HUES64 (cell line): ENCODE results near the gene SLC10A4.
A peak's percentile ranks its signal among the peaks of the same experiment; 100 is the strongest.

Source experiments
- H3K27ac ChIP-seq: 2 replicates; pipeline ENCODE4 v1.7.0; 2013; ENCODE audit warnings: low read depth, low read length, inconsistent platforms
- H3K27me3 ChIP-seq: 2 replicates; pipeline ENCODE4 v1.6.1; 2013; ENCODE audit warnings: mild to moderate bottlenecking, low read length; ENCODE audit not compliant: insufficient read depth
- H3K36me3 ChIP-seq: 2 replicates; pipeline ENCODE4 v1.6.1; 2013; ENCODE audit warnings: mild to moderate bottlenecking, low read length; ENCODE audit not compliant: insufficient read depth
- H3K4me1 ChIP-seq: 2 replicates; pipeline ENCODE4 v1.6.1; 2013; ENCODE audit warnings: mild to moderate bottlenecking, low read length, moderate library complexity; ENCODE audit not compliant: insufficient read depth
- H3K4me3 ChIP-seq: 2 replicates; pipeline ENCODE4 v1.5.1; 2013; ENCODE audit warnings: mild to moderate bottlenecking, low read length, moderate library complexity
- H3K9ac ChIP-seq: 2 replicates; pipeline ENCODE4 v1.6.1; 2013; ENCODE audit warnings: mild to moderate bottlenecking, low read depth, low read length
- H3K9me3 ChIP-seq: 2 replicates; pipeline ENCODE4 v1.6.1; 2013; ENCODE audit warnings: low read depth, low read length; ENCODE audit not compliant: insufficient read depth
- WGBS: fragments of 150-250, 120-280 bp; methylation state at CpG from one replicate; pipeline ENCODE4 v1.1.7; 2013; ENCODE audit warnings: missing lambda C conversion rate; 5-methylcytosine and 5-hydroxymethylcytosine counted together

Gene SLC10A4

DNA sequence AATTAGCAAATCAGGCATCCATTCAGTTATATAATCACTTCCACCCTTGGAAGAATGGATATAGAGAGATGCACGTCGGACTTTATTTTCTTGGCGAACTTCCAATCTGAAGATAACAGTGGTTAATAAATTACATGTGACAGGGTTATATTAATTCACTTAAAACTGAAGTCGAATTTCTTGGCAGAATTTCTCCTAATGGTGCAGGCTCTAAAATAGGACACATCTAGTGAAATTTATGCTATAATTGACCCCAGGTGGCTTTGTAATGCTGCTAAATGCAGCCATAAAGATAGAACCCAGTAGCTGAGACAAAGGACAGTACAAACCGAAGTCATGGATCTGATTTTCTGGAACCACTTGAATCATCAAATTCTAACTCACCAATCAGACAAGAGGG lies 20.8 kb upstream of the SLC10A4 start:
- H3K36me3 ChIP-seq = no peaks in the 10 kb centered on the region
- H3K9me3 ChIP-seq = no peaks in the 10 kb centered on the region
- 90% methylated on average over 5 of the region's 5 CpGs for WGBS
- H3K4me3 ChIP-seq = no peak overlapping the region
- no peak overlapping the region for H3K9ac ChIP-seq
- H3K27ac ChIP-seq = no peak overlapping the region
- no peaks in the 10 kb centered on the region for H3K27me3 ChIP-seq
- H3K4me1 ChIP-seq = no peaks in the 10 kb centered on the region

DNA sequence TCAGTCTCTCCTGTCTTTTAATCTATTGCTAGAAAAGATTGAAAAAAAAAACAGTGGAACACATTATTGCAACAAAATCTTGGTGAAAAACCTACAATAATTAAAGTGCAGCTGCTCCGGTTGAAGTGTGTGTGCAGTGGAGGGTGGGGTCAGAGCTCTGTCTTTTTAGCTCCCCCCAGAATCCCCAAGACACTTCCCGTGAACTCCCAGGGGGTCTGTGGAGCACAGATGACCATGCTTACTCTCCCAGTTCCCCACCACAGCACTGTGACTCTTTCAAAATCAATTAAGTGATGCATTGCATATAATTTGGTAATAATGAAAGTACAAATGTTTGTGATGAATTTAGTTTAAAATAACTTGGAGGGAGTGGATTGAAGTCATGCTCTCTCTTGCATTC lies 15.7 kb upstream of the SLC10A4 start:
- Histone ChIP-seq H3K27me3 (no peaks in the 10 kb centered on the region), H3K9ac (no peak overlapping the region), H3K4me3 (no peak overlapping the region), H3K9me3 (no peaks in the 10 kb centered on the region), H3K27ac (no peak overlapping the region), H3K4me1 (peaks cover 4% of the 10 kb centered on the region; the same call in 1 of the 2 replicates), H3K36me3 (no peaks in the 10 kb centered on the region)
- 86% methylated on average over 1 of the region's 2 CpGs for WGBS

DNA sequence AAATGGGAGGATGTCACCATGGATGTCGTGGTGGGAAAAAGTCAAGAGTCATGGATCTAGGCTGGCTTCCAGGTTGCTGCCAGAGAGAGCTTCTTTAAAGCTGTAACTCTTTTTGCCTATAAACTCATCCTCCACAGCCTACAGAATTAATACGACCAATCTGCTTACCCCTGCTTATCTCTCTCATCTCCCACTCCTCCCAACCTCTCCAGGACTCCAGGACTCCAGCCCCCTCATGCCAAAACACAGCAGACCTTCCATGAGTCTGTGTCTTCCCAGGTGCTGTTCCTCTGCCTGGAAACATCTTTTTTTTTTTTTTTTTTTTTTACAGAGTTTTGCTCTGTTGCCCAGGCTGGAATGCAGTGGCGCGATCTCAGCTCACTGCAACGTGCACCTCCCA lies 15.3 kb upstream of the SLC10A4 start:
- no peaks in the 10 kb centered on the region for H3K36me3 ChIP-seq
- H3K9me3 ChIP-seq = no peaks in the 10 kb centered on the region
- peaks cover 4% of the 10 kb centered on the region; the same call in 1 of the 2 replicates for H3K4me1 ChIP-seq
- H3K27ac ChIP-seq = no peak overlapping the region
- H3K4me3 ChIP-seq = no peak overlapping the region
- H3K9ac ChIP-seq = no peak overlapping the region
- no peaks in the 10 kb centered on the region for H3K27me3 ChIP-seq
- WGBS = 75% methylated on average over 5 of the region's 5 CpGs

DNA sequence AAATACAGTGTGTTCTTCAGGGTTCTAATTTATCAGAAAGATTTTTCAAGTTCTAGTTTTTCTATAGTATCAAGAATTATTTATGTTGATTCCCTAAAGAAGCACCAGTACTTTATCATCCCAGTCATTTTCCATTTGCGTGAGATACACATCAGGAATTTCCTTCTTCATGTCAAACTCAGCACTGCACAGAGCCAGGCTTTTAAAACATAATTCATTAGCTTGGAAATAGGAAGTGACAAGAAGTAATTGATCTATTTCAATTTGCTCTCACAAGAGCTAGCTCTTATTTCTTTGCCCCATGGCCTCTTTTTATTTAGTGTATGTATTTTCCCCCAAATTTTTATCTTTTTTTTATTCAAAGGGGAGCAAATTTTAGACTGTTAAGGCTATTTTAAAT lies 13.0 kb upstream of the SLC10A4 start:
- no peak overlapping the region for H3K4me3 ChIP-seq
- no peaks in the 10 kb centered on the region for H3K36me3 ChIP-seq
- 100% methylated on average over 1 of the region's 1 CpG for WGBS
- H3K4me1 ChIP-seq = peaks cover 4% of the 10 kb centered on the region; the same call in 1 of the 2 replicates
- H3K27ac ChIP-seq = no peak overlapping the region
- no peaks in the 10 kb centered on the region for H3K27me3 ChIP-seq
- H3K9me3 ChIP-seq = no peaks in the 10 kb centered on the region
- no peak overlapping the region for H3K9ac ChIP-seq

DNA sequence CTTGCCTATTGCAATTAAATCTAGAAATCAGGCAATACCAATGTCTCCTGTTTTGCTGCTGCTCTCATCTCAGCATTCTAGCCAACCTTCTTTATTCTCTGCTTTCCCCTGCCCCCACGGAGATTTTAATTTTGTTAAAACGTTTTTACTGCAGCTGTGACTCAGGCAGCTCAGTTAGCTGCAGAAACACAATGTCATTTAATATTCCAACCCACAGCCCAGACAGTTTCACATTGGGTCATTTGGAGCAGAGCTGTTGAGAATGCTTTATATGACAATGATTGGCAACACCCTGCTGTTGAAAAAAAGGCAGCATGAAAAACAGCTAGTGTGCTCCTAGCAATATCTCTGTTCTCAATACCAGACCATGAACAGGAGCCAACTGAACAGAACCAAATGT lies 12.6 kb upstream of the SLC10A4 start:
- WGBS = 33% methylated on average over 2 of the region's 2 CpGs
- Histone ChIP-seq H3K36me3 (no peaks in the 10 kb centered on the region), H3K27me3 (no peaks in the 10 kb centered on the region), H3K27ac (no peak overlapping the region), H3K9me3 (no peaks in the 10 kb centered on the region), H3K4me3 (no peak overlapping the region), H3K9ac (no peak overlapping the region), H3K4me1 (peaks cover 4% of the 10 kb centered on the region; the same call in 1 of the 2 replicates)

DNA sequence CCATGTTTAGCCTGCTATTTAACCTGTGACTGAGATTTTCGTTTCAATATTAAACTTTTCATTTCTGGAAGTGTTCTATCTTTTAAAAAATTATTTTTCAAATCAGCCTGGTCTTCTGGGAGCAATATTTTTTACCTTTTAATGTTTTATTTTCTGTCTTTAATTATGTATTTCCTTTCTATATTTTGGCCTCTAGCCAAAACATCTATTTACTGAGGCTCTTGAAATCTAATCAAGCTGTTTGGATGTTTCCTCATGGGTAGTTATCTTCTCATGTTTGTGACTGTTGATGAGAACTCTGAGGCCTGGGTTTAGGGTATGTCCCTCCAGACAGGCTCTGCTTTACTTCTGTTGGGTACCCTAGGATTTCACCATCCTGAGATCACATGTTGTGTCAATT lies 10.3 kb upstream of the SLC10A4 start:
- no CpG with 5 or more reads among the region's 1 CpG for WGBS
- no peak overlapping the region for H3K27ac ChIP-seq
- no peaks in the 10 kb centered on the region for H3K27me3 ChIP-seq

DNA sequence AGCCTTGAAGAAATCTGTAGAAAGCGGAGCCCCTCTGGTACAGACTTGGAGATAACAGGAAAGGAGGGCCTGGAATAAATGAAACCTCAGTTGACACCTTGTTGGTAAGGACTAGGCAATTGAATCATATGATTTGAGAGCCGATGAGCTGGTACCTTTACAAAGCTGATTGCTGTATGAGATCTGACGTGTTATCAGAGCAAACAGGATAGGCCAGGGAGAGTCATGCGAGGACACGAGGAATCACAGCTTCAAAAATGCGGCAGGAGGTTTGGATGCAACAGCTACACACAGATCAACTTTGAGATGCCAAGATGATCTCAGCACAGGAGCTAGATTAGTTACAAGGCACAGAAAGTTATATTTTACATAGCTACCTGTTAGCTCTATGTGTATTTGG lies 7.4 kb upstream of the SLC10A4 start:
- no peak overlapping the region for H3K9ac ChIP-seq
- no peak overlapping the region for H3K27ac ChIP-seq
- peaks cover 2% of the 10 kb centered on the region; the same call in 1 of the 2 replicates for H3K27me3 ChIP-seq
- 90% methylated on average over 6 of the region's 6 CpGs for WGBS
- no peaks in the 10 kb centered on the region for H3K4me1 ChIP-seq
- H3K36me3 ChIP-seq = no peaks in the 10 kb centered on the region
- H3K4me3 ChIP-seq = no peak overlapping the region
- no peaks in the 10 kb centered on the region for H3K9me3 ChIP-seq

More for the DNA sequence above, 10.3 kb upstream of the SLC10A4 start:
- Histone ChIP-seq H3K36me3 (no peaks in the 10 kb centered on the region), H3K9ac (no peak overlapping the region), H3K4me3 (no peak overlapping the region), H3K4me1 (peaks cover 4% of the 10 kb centered on the region; the same call in 1 of the 2 replicates), H3K9me3 (no peaks in the 10 kb centered on the region)

DNA sequence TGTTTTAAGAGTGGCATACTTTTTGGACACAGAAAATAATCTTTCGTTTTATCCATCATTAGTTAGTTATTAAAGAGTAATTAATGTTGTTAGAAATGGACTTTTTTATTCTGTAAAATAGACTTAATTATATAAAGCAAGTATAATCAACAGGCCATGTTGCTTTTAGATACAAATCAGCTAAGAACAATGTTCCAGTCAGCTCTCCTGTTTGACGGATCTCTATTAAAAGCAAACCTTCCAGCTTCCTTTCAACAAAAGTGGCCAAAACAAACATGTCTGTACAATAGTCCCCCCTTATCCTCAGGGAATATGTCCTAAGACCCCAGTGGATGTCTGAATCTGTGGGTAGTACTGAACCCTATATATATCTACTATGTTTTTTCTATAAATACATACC lies 4.9 kb upstream of the SLC10A4 start:
- WGBS = 93% methylated on average over 1 of the region's 2 CpGs
- H3K4me3 ChIP-seq = no peak overlapping the region
- peaks cover 26% of the 10 kb centered on the region for H3K27me3 ChIP-seq
- H3K36me3 ChIP-seq = no peaks in the 10 kb centered on the region
- no peaks in the 10 kb centered on the region for H3K9me3 ChIP-seq
- H3K4me1 ChIP-seq = peaks cover 7% of the 10 kb centered on the region
- no peak overlapping the region for H3K9ac ChIP-seq
- H3K27ac ChIP-seq = no peak overlapping the region

DNA sequence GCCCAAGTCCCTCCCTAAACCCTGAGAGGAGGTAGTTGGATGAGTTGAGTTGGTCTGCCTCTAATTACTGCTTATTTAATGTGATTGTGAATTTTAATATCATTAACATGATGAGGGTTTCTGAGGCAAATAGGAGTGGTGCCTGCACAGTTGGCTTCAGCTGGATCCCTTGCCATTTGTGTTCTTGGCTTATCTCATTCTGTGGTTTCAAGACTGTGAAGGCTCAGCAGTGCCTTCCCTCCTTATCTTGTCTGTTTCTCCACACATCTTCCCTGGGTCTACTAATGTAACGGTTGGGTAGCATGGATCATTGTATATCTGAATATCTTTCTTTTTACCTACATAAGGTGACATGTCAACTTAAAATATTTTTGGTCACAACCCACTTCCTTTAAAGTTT lies 1.6 kb upstream of the SLC10A4 start:
- Histone ChIP-seq H3K36me3 (no peaks in the 10 kb centered on the region), H3K27me3 (peaks cover 56% of the 10 kb centered on the region), H3K9ac (no peak overlapping the region), H3K9me3 (no peaks in the 10 kb centered on the region), H3K4me1 (peaks cover 7% of the 10 kb centered on the region), H3K27ac (no peak overlapping the region), H3K4me3 (no peak overlapping the region)
- no CpG with 5 or more reads among the region's 1 CpG for WGBS

DNA sequence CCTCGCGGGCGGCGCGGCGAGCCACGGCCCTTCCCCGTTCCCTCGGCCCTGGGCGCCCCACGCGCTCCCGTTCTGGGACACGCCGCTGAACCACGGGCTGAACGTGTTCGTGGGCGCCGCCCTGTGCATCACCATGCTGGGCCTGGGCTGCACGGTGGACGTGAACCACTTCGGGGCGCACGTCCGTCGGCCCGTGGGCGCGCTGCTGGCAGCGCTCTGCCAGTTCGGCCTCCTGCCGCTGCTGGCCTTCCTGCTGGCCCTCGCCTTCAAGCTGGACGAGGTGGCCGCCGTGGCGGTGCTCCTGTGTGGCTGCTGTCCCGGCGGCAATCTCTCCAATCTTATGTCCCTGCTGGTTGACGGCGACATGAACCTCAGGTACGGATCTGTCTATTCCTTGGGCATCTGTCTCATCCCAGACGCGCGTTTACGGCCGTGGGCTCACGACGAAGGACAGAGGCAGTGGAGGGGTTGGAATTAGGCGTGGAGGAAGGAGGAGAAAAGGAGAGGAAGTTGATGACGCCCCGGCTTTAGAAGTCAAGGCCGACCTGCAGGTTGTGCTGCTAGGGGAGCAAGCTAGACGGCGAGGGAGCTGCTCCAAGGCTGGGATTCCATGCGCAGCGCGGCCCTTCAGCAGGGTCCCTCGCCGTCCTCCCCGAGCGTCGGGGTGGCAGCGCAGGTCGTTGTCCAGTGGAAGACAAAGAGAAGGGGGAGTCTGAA lies 792 bp downstream of the SLC10A4 start:
- WGBS = 48% methylated on average over 66 of the region's 66 CpGs
- peak overlapping the region; percentile 53 for H3K4me3 ChIP-seq
- peaks cover 77% of the 10 kb centered on the region for H3K27me3 ChIP-seq
- H3K4me1 ChIP-seq = peaks cover 10% of the 10 kb centered on the region
- peak overlapping the region; percentile 65 for H3K9ac ChIP-seq
- H3K36me3 ChIP-seq = no peaks in the 10 kb centered on the region
- no peak overlapping the region for H3K27ac ChIP-seq
- H3K9me3 ChIP-seq = no peaks in the 10 kb centered on the region

DNA sequence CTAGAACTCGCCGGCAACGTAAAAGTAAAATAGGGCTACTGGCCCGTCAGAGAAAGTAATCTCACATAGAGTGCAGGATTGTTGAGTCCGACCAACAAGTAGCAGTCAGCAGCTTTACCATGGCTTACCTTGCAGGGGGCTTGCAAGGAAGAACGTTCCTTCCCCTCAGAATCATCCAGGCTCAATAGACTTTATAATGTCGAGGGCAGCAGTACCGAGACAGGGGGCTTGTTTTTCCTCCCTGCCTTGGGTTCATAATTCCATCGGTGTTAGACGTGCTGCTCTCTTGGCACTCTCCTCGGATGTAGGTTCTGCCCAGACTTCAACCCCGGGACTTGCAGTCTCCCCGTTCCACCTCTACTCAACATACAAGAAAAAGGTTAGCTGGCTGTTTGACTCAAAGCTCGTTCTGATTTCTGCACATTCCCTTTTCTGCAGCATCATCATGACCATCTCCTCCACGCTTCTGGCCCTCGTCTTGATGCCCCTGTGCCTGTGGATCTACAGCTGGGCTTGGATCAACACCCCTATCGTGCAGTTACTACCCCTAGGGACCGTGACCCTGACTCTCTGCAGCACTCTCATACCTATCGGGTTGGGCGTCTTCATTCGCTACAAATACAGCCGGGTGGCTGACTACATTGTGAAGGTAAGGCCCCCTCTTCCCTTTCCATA lies 1.5 kb downstream of the SLC10A4 start:
- Histone ChIP-seq H3K9ac (no peak overlapping the region), H3K27me3 (peaks cover 84% of the 10 kb centered on the region), H3K36me3 (no peaks in the 10 kb centered on the region), H3K27ac (no peak overlapping the region), H3K9me3 (no peaks in the 10 kb centered on the region), H3K4me1 (peaks cover 16% of the 10 kb centered on the region), H3K4me3 (peak overlapping the region; percentile 53; the same call in 1 of the 2 replicates)
- WGBS = 84% methylated on average over 22 of the region's 22 CpGs
